DND-41 (cell line): ENCODE data around the gene FLAD1.

ENCODE experiments used
- ATAC-seq: fragments of 200-7000 bp; cut with Tn5 transposase; 3 replicates; pipeline ENCODE4 v1.9.1; 2021; ENCODE audit warnings: low read depth; ENCODE audit not compliant: insufficient read depth
- DNase-seq: peaks from one replicate; pipeline ENCODE4 v3.0.0-alpha.2; 2020
- H2AFZ ChIP-seq: 2 replicates; pipeline ENCODE4 v1.6.0; 2012; ENCODE audit warnings: low read depth, low read length
- H3K27ac ChIP-seq: 2 replicates; pipeline ENCODE4 v1.5.1; 2012; ENCODE audit warnings: low read length, inconsistent platforms
- H3K27me3 ChIP-seq: fragments of 200-600 bp; sonication (generic); 2 replicates; pipeline ENCODE4 v1.6.0; 2012; ENCODE audit warnings: low read length, mild to moderate bottlenecking, inconsistent platforms; ENCODE audit not compliant: insufficient read depth, poor library complexity
- H3K36me3 ChIP-seq: 2 replicates; pipeline ENCODE4 v1.5.1; 2012; ENCODE audit warnings: low read length, inconsistent platforms; ENCODE audit not compliant: insufficient read depth
- H3K4me1 ChIP-seq: 2 replicates; pipeline ENCODE4 v1.5.1; 2012; ENCODE audit warnings: mild to moderate bottlenecking, low read length; ENCODE audit not compliant: insufficient read depth
- H3K4me2 ChIP-seq: 2 replicates; pipeline ENCODE4 v1.6.0; 2012; ENCODE audit warnings: mild to moderate bottlenecking, moderate library complexity, low read length, inconsistent platforms; ENCODE audit not compliant: insufficient read depth
- H3K4me3 ChIP-seq, 2 experiments: fragments of 200-600 bp in 1 of 2; shearing (Covaris generic) in 1 of 2; 2 replicates each; pipeline ENCODE4 v1.5.1; 2012 to 2016; ENCODE audit warnings: inconsistent platforms in 2 of 2, low read length in 2 of 2, mild to moderate bottlenecking in 2 of 2, low read depth in 1 of 2, moderate library complexity in 1 of 2
- H3K79me2 ChIP-seq: 2 replicates; pipeline ENCODE4 v1.6.0; 2012; ENCODE audit warnings: low read length, inconsistent platforms; ENCODE audit not compliant: insufficient read depth
- H3K9ac ChIP-seq: 2 replicates; pipeline ENCODE4 v1.6.0; 2012; ENCODE audit warnings: low read depth, mild to moderate bottlenecking, inconsistent platforms, low read length, moderate library complexity
- H3K9me3 ChIP-seq: 2 replicates; pipeline ENCODE4 v1.5.1; 2012; ENCODE audit warnings: low read length, moderate library complexity, mild to moderate bottlenecking, inconsistent platforms; ENCODE audit not compliant: insufficient read depth, severe bottlenecking
- H4K20me1 ChIP-seq: 2 replicates; pipeline ENCODE4 v1.6.0; 2012; ENCODE audit warnings: low read length; ENCODE audit not compliant: insufficient read depth
- EZH2 ChIP-seq: IDR thresholded peaks from 3 replicates; pipeline ENCODE4 v1.6.1; 2012; ENCODE audit warnings: borderline replicate concordance, low read depth, mild to moderate bottlenecking, moderate library complexity, low read length, inconsistent platforms; ENCODE audit not compliant: severe bottlenecking
- TF ChIP-seq, protein P1 (sequence below): IDR thresholded peaks from 2 replicates; pipeline ENCODE4 v1.5.1; 2012; ENCODE audit warnings: borderline replicate concordance, low read length, moderate library complexity, mild to moderate bottlenecking; ENCODE audit not compliant: poor library complexity, severe bottlenecking; ENCODE audit errors: extremely low read depth

FLAD1 gene

DNA sequence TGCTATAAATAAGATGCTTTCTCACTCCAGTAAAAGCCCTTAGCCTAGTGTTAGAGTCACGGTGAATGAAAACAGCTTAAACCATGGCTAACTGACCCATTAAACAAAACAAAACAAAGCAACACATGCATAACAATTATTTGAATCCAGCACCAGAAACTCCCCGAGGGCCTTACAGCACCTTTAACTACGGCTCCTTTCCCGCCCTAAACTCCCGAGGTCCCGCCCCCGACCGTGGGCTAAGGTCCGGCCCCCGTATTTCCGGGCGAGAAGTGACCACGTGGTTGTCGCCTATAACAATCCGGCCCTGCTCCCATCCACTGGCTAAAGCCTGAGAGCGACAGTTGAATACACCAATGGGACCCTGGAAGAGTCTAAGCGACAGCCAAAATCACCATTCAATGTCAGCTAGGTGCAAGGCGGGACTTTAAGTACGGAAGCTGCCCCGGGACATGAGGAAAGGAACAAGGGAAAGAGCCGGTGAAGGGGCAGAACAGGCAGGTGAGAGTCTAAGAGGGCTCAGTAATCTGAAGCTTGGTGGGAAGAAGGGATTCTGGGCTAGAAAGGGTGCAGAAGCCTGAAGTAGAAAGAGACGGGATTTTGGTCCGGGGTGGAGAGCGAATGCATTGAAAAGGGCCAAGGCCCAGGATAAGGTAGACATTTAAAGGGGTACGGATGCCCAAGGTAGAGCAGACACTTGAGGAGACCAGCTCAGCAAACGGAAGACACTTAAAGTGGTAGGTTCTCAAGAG, at the start of gene FLAD1:
Gene FLAD1, plus strand, starts transcription at position 448 of the 752 bp plus-strand sequence. CDS start 351 bp downstream, outside the sequence.
- DNase-seq: peak; percentile 99
- Histone ChIP-seq H3K9me3 (no peaks in the 10 kb centered on the region), H2AFZ (peak within 1 kb of the TSS; percentile 77), H3K79me2 (peaks cover 44% of the 10 kb centered on the region), H3K36me3 (peaks cover 34% of the 10 kb centered on the region), H3K27me3 (no peaks in the 10 kb centered on the region), H3K4me3 (peak within 1 kb of the TSS; percentile 71 to 75; a peak in 3 of 4 replicates), H3K27ac (peak within 1 kb of the TSS; percentile 77), H3K4me1 (peaks cover 39% of the 10 kb centered on the region), H4K20me1 (peaks cover 17% of the 10 kb centered on the region; the same call in 1 of the 2 replicates), H3K4me2 (peak within 1 kb of the TSS; percentile 96), H3K9ac (peak within 1 kb of the TSS; percentile 66)
- TF ChIP-seq, protein P1, sequence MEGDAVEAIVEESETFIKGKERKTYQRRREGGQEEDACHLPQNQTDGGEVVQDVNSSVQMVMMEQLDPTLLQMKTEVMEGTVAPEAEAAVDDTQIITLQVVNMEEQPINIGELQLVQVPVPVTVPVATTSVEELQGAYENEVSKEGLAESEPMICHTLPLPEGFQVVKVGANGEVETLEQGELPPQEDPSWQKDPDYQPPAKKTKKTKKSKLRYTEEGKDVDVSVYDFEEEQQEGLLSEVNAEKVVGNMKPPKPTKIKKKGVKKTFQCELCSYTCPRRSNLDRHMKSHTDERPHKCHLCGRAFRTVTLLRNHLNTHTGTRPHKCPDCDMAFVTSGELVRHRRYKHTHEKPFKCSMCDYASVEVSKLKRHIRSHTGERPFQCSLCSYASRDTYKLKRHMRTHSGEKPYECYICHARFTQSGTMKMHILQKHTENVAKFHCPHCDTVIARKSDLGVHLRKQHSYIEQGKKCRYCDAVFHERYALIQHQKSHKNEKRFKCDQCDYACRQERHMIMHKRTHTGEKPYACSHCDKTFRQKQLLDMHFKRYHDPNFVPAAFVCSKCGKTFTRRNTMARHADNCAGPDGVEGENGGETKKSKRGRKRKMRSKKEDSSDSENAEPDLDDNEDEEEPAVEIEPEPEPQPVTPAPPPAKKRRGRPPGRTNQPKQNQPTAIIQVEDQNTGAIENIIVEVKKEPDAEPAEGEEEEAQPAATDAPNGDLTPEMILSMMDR: no peak
- peak; percentile 100 for ATAC-seq

DNA sequence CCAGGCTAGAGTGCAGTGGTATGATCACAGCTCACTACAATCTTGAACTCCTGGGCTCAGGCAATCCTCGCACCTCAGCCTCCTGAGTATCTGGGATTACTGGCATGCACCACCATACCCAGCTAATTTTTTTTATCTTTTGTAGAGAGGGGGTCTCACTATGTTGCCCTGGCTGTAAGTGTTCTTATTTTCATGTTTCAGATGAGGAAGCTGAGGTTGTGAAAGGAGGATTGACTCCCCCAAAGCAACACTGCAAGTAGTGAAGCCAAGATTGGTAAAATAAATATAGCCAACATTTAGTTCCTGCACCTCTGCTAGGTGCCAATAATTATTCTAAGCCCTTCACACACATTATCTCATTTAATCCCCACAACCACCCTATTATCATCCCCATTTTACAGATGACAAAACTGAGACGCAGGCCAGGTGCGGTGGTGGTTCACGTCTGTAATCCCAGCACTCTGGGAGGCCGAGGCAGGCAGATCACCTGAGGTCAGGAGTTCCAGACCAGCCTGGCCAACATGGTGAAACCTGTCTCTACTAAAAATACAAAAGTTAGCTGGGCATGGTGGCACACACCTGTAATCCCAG, 48.7 kb upstream of the FLAD1 start:
- ATAC-seq (no peak), DNase-seq (no peak)
- H3K79me2 ChIP-seq: peaks cover 12% of the 10 kb centered on the region
- TF ChIP-seq, protein P1: no peak
- no peak for TF ChIP-seq EZH2
- peaks cover 33% of the 10 kb centered on the region for H3K4me1 ChIP-seq
- peaks cover 4% of the 10 kb centered on the region; the same call in 1 of the 2 replicates for H3K36me3 ChIP-seq
- no peak overlapping the region for H3K4me2 ChIP-seq
- no peaks in the 10 kb centered on the region for H3K27me3 ChIP-seq
- no peaks in the 10 kb centered on the region for H3K9me3 ChIP-seq
- H2AFZ ChIP-seq: no peak overlapping the region
- H4K20me1 ChIP-seq: no peaks in the 10 kb centered on the region
- no peak overlapping the region for H3K9ac ChIP-seq
- H3K27ac ChIP-seq: no peak overlapping the region
- H3K4me3 ChIP-seq: no peak overlapping the region

GRCh38 chr1:154935749-154936554, 47.2 kb upstream of the FLAD1 start:
- Histone ChIP-seq H3K4me1 (peaks cover 38% of the 10 kb centered on the region), H3K9ac (peak overlapping the region; percentile 69), H3K79me2 (peaks cover 12% of the 10 kb centered on the region), H3K4me2 (peak overlapping the region; percentile 87), H3K4me3 (peak overlapping the region; percentile 27 to 64; a peak in 3 of 4 replicates), H3K9me3 (no peaks in the 10 kb centered on the region), H2AFZ (peak overlapping the region; percentile 86), H3K27ac (peak overlapping the region; percentile 95), H3K27me3 (no peaks in the 10 kb centered on the region), H4K20me1 (no peaks in the 10 kb centered on the region), H3K36me3 (peaks cover 2% of the 10 kb centered on the region; the same call in 1 of the 2 replicates)
- no peak for DNase-seq
- TF ChIP-seq, protein P1: no peak
- TF ChIP-seq EZH2: no peak
- ATAC-seq: no peak
